C4-2B (cell line): ENCODE results near the gene IDH3G.

ENCODE experiments used
- H3K27ac ChIP-seq: fragments of 450-650 bp; 2 replicates; pipeline ENCODE4 v1.5.1; 2017
- CTCF ChIP-seq: fragments of 450-650 bp; conservative IDR thresholded peaks from 2 replicates; pipeline ENCODE4 v1.5.1; 2017; ENCODE audit warnings: mild to moderate bottlenecking
- ZFX ChIP-seq: fragments of 450-650 bp; IDR thresholded peaks from 2 replicates; pipeline ENCODE4 v1.6.1; 2017

Gene IDH3G

GRCh38 chrX:153774576-153775292 is 19.4 kb downstream of the IDH3G start:
- H3K27ac ChIP-seq, result no peak overlapping the region
- TF ChIP-seq CTCF, result no peak
- TF ChIP-seq ZFX, result no peak

- TF ChIP-seq ZFX, result no peak
- TF ChIP-seq CTCF, result no peak
- no peak overlapping the region for H3K27ac ChIP-seq
These were observed 20.2 kb downstream of the IDH3G start for GRCh38 chrX:153773741-153774575.

GRCh38 chrX:153773218-153773611 is 21.0 kb downstream of the IDH3G start:
- no peak overlapping the region for H3K27ac ChIP-seq
- TF ChIP-seq CTCF (no peak), ZFX (no peak)

- H3K27ac ChIP-seq, result no peak overlapping the region
- TF ChIP-seq ZFX (no peak), CTCF (no peak)
These were observed 21.6 kb downstream of the IDH3G start for GRCh38 chrX:153772316-153773217.

- no peak overlapping the region for H3K27ac ChIP-seq
- TF ChIP-seq CTCF (no peak), ZFX (no peak)
These were observed 22.5 kb downstream of the IDH3G start for GRCh38 chrX:153771415-153772315.

- no peak overlapping the region for H3K27ac ChIP-seq
- no peak for TF ChIP-seq CTCF
- no peak for TF ChIP-seq ZFX
These were observed 23.4 kb downstream of the IDH3G start for GRCh38 chrX:153770601-153771414.
